Endothelial cell of umbilical vein (primary cell): ENCODE measurements around the gene DENND1C. TPM values are rescaled to one million over a fixed set of nuclear protein-coding genes. Genes with fewer than 3 reads are reported as not detected.

Experiments
- BruUV-seq: library from RNA; stranded (reverse); fragments of 400-500 nt; replicated peaks from 2 replicates; lab custom pipeline; 2021; lab: Mats Ljungman, UMichigan
- CTCF ChIA-PET: fragments of 300-600, 350-600 bp; sonication (Branson Sonifier 250); formaldehyde crosslinking; loops from one replicate; lab custom pipeline; 2021; ENCODE audit warnings: antibody characterized with exemption, inconsistent platforms; lab: Charles Lee
- POLR2A ChIA-PET: fragments of 300-600, 350-600 bp; sonication (Branson Sonifier 250); formaldehyde crosslinking; loops from one replicate; lab custom pipeline; 2021; ENCODE audit warnings: antibody characterized with exemption, inconsistent platforms; lab: Charles Lee
- DNase-seq: peaks from one replicate; pipeline ENCODE4 v3.0.0-alpha.2; 2011; ENCODE audit warnings: low read depth, low spot score
- FAIRE-seq: peaks from 2 replicates; lab custom pipeline; 2011; peaks lifted over from hg19 to GRCh38; lab: Jason Lieb, UNC
- H2AFZ ChIP-seq: 2 replicates; pipeline ENCODE4 v1.6.0; 2012; ENCODE audit warnings: low read depth, low read length, control low read depth, inconsistent platforms
- H3K27ac ChIP-seq: 2 replicates; pipeline ENCODE4 v1.5.1; 2011; ENCODE audit warnings: low read depth, mild to moderate bottlenecking, control low read depth, low read length, moderate library complexity; ENCODE audit not compliant: insufficient read depth
- H3K27me3 ChIP-seq, 2 experiments: 2 replicates each; pipeline versions ENCODE4 v1.6.0 to v1.6.1; 2011; ENCODE audit warnings: low read length in 2 of 2, mixed read lengths in 1 of 2; ENCODE audit not compliant: control insufficient read depth in 2 of 2, insufficient read depth in 2 of 2
- H3K36me3 ChIP-seq, 2 experiments: 2 replicates in 1 of 2; 3 replicates in 1 of 2; pipeline ENCODE4 v1.5.1; 2011; ENCODE audit warnings: low read length in 2 of 2, mild to moderate bottlenecking in 1 of 2, moderate library complexity in 1 of 2; ENCODE audit not compliant: control insufficient read depth in 2 of 2, insufficient read depth in 2 of 2; ENCODE audit errors: extremely low read depth in 1 of 2
- H3K4me1 ChIP-seq: 3 replicates; pipeline ENCODE4 v1.5.1; 2011; ENCODE audit warnings: mild to moderate bottlenecking, low read length; ENCODE audit not compliant: control insufficient read depth, insufficient read depth; ENCODE audit errors: extremely low read depth
- H3K4me2 ChIP-seq: 2 replicates; pipeline ENCODE4 v1.6.1; 2011; ENCODE audit warnings: low read length, control low read depth, mixed read lengths; ENCODE audit not compliant: insufficient read depth
- H3K4me3 ChIP-seq, 3 experiments: fragments of 200-600 bp in 1 of 3; sonication (generic), shearing (Covaris generic) in 1 of 3; replicated peaks in 1 of 3; 2 replicates each; pipeline ENCODE4 v1.5.1; 2011 to 2016; ENCODE audit warnings: control low read depth in 3 of 3, low read length in 3 of 3, mild to moderate bottlenecking in 2 of 3, inconsistent platforms in 1 of 3, low read depth in 1 of 3, moderate library complexity in 1 of 3; ENCODE audit not compliant: insufficient read depth in 1 of 3
- H3K79me2 ChIP-seq: 2 replicates; pipeline ENCODE4 v1.6.0; 2012; ENCODE audit warnings: low read length, inconsistent platforms; ENCODE audit not compliant: control insufficient read depth, insufficient read depth
- H3K9ac ChIP-seq: replicated peaks from 2 replicates; pipeline ENCODE3; 2011; ENCODE audit warnings: low read length, control low read depth; ENCODE audit not compliant: insufficient read depth; ENCODE audit errors: extremely low read depth
- H3K9me1 ChIP-seq: replicated peaks from 3 replicates; pipeline ENCODE4 v1.6.0; 2011; ENCODE audit warnings: mild to moderate bottlenecking, low read length; ENCODE audit not compliant: control insufficient read depth, insufficient read depth; ENCODE audit errors: extremely low read depth
- H3K9me3 ChIP-seq: replicated peaks from 2 replicates; pipeline ENCODE4 v1.5.1; 2012; ENCODE audit warnings: low read length, inconsistent platforms; ENCODE audit not compliant: control insufficient read depth, insufficient read depth
- H4K20me1 ChIP-seq: replicated peaks from 2 replicates; pipeline ENCODE3; 2011; ENCODE audit warnings: mild to moderate bottlenecking, low read length; ENCODE audit not compliant: control insufficient read depth, insufficient read depth; ENCODE audit errors: extremely low read depth
- EZH2 ChIP-seq: IDR thresholded peaks from 2 replicates; pipeline ENCODE4 v1.6.1; 2012; ENCODE audit warnings: borderline replicate concordance, low read depth, mild to moderate bottlenecking, moderate library complexity, low read length, inconsistent platforms; ENCODE audit not compliant: severe bottlenecking
- FOS ChIP-seq: IDR thresholded peaks from 2 replicates; pipeline ENCODE4 v1.6.1; 2011; ENCODE audit warnings: mild to moderate bottlenecking, low read length, moderate library complexity, borderline replicate concordance; ENCODE audit not compliant: insufficient read depth
- MAX ChIP-seq: IDR thresholded peaks from 2 replicates; pipeline ENCODE4 v1.6.1; 2011; ENCODE audit not compliant: insufficient read depth, insufficient read length
- POLR2AphosphoS5 ChIP-seq: IDR thresholded peaks from 2 replicates; pipeline ENCODE4 v1.6.1; 2012; ENCODE audit warnings: low read depth, mild to moderate bottlenecking, control low read depth, low read length, moderate library complexity; ENCODE audit not compliant: insufficient read depth
- dilution Hi-C: fragments of 300-500 bp; cut with MboI; formaldehyde crosslinking; loops from one replicate; pipeline ENCODE4 v1.15.0; 2019; ENCODE audit warnings: low sequenced_read_pairs; ENCODE audit not compliant: extremely low pct_ligation_motif_present
- intact Hi-C: fragments of 100-400 bp; cut with micrococcal nuclease; formaldehyde crosslinking; loops from one replicate; pipeline ENCODE4 v1.10.0; 2022
- polyA plus RNA-seq, 4 experiments: library from polyadenylated mRNA; depleted of rRNA in 3 of 4; stranded (reverse) in 3 of 4; unstranded in 1 of 4; fragments of >200 nt; gene quantifications; 2 replicates each; pipeline versions ENCODE4 v1.2.1 to v1.2.3, GENCODE V29; 2011 to 2012; ENCODE audit warnings: missing spikeins in 1 of 4
- total RNA-seq: library from RNA; stranded (reverse); gene quantifications from 2 replicates; pipeline ENCODE4 v1.2.3, GENCODE V29; 2021

Gene DENND1C
- total and polyA plus RNA-seq, 2 donors (not counting 3 experiments of a cell fraction or from before 2014, with no cell fraction given), result not detected

- H3K27ac ChIP-seq, result no peak overlapping the region
- peaks cover 0 to 9% of the 10 kb centered on the region in 2 experiments for H3K27me3 ChIP-seq
- H3K4me2 ChIP-seq, result peak overlapping the region; percentile 20
- POLR2A ChIA-PET, result interaction anchor here (0.9 kb wide), 1 partner anchor 13 kb away, joined by 4 read pairs; no protein-coding TSS in a partner anchor
- intact Hi-C loops, result no loop called here
- peak; percentile 78 for FAIRE-seq
- no peaks in the 10 kb centered on the region for H3K9me3 ChIP-seq
- CTCF ChIA-PET, result interaction anchor here (0.7 to 2.3 kb wide), 3 partner anchors 14 to 387 kb away, joined by 3 to 7 read pairs (median 4); no protein-coding TSS in a partner anchor
- TF ChIP-seq POLR2AphosphoS5, result no peak
- no peak overlapping the region for H3K4me3 ChIP-seq
- peaks cover 2% of the 10 kb centered on the region for H3K4me1 ChIP-seq
- dilution Hi-C loops, result no loop called here
- H3K36me3 ChIP-seq, result no peaks in the 10 kb centered on the region
- peak overlapping the region; percentile 84 for H2AFZ ChIP-seq
- H3K9me1 ChIP-seq, result no peaks in the 10 kb centered on the region
- H3K79me2 ChIP-seq, result no peaks in the 10 kb centered on the region
- no peaks in the 10 kb centered on the region for H4K20me1 ChIP-seq
- peak; percentile 51 for DNase-seq
- no peak overlapping the region for H3K9ac ChIP-seq
- BruUV-seq, result no TSS peak
Measured at GRCh38 chr19:6476155-6476895, 5.3 kb downstream of the DENND1C start.

GRCh38 chr19:6475321-6476108 is 6.1 kb downstream of the DENND1C start:
- Histone ChIP-seq H3K27me3 (peaks cover 0 to 9% of the 10 kb centered on the region in 2 experiments), H3K4me1 (peaks cover 2% of the 10 kb centered on the region), H3K4me2 (peak overlapping the region; percentile 20), H3K36me3 (no peaks in the 10 kb centered on the region), H3K9me3 (no peaks in the 10 kb centered on the region), H3K9me1 (no peaks in the 10 kb centered on the region), H3K79me2 (no peaks in the 10 kb centered on the region), H3K27ac (no peak overlapping the region), H3K4me3 (no peak overlapping the region), H3K9ac (no peak overlapping the region), H2AFZ (peak overlapping the region; percentile 28), H4K20me1 (no peaks in the 10 kb centered on the region)
- POLR2A ChIA-PET, result no interaction called here
- BruUV-seq, result no TSS peak
- FAIRE-seq, result no peak
- intact Hi-C loops (no loop called here), dilution Hi-C loops (no loop called here)
- no peak for DNase-seq
- TF ChIP-seq EZH2 (peak; percentile 50), MAX (peak; percentile 44), FOS (no peak)
- CTCF ChIA-PET, result interaction anchor here (1.1 to 2.3 kb wide), 2 partner anchors 41 to 388 kb away, joined by 4 to 7 read pairs; no protein-coding TSS in a partner anchor
